PC-3 (cell line): ENCODE measurements around the gene FANCG.

Experiments used
- CTCF ChIP-seq: fragments of 300-600 bp; sonication (generic); conservative IDR thresholded peaks from 2 replicates; pipeline ENCODE4 v1.5.1; 2017; ENCODE audit warnings: antibody characterized with exemption, low read depth, mild to moderate bottlenecking, low read length
- EZH2phosphoT487 ChIP-seq: fragments of 300-600 bp; sonication (generic); IDR thresholded peaks from 2 replicates; pipeline ENCODE4 v1.6.1; 2018; ENCODE audit warnings: mild to moderate bottlenecking, antibody characterized with exemption, low read length, borderline replicate concordance

- TF ChIP-seq CTCF (no peak), EZH2phosphoT487 (no peak)
Observed at GRCh38 chr9:35026671-35027070, 53.1 kb downstream of the FANCG start.
